Suprapubic skin (tissue), 4 donors: ENCODE data around the gene TOX3. TPM values are rescaled to one million over a fixed set of nuclear protein-coding genes. Genes with fewer than 3 reads are reported as not detected.

Experiments
- DNase-seq, 2 donors: peaks; one replicate each; pipeline ENCODE4 v3.0.0-alpha.2; 2019; ENCODE audit warnings: low spot score in 2 of 2
- H3K27ac ChIP-seq: fragments of 200-600 bp; sonication (generic); one replicate; pipeline ENCODE4 v1.5.1; 2019
- H3K27me3 ChIP-seq: fragments of 200-600 bp; sonication (generic); one replicate; pipeline ENCODE4 v1.5.1; 2019
- H3K36me3 ChIP-seq: fragments of 200-600 bp; sonication (generic); one replicate; pipeline ENCODE4 v1.5.1; 2019
- H3K4me1 ChIP-seq: fragments of 200-600 bp; sonication (generic); one replicate; pipeline ENCODE4 v1.5.1; 2019
- H3K4me3 ChIP-seq: fragments of 200-600 bp; sonication (generic); one replicate; pipeline ENCODE4 v1.5.1; 2019; ENCODE audit warnings: mild to moderate bottlenecking
- H3K9me3 ChIP-seq: fragments of 200-600 bp; sonication (generic); one replicate; pipeline ENCODE4 v1.5.1; 2019
- EP300 ChIP-seq: sonication (generic); formaldehyde crosslinking; IDR thresholded peaks from one replicate; pipeline ENCODE4 v1.6.1; 2017; ENCODE audit warnings: antibody characterized with exemption
- POLR2A ChIP-seq, 2 donors: fragments of 450-650 bp; IDR thresholded peaks; one replicate each; pipeline ENCODE4 v1.6.1; 2017; ENCODE audit warnings: antibody characterized with exemption in 2 of 2, mild to moderate bottlenecking in 2 of 2, moderate library complexity in 2 of 2
- POLR2AphosphoS5 ChIP-seq, 3 donors: sonication (generic); formaldehyde crosslinking; IDR thresholded peaks; one replicate each; pipeline ENCODE4 v1.6.1; 2017; ENCODE audit warnings: antibody characterized with exemption in 3 of 3
- WGBS: methylation state at CpG from one replicate; pipeline ENCODE4 v1.1.5; 2018; 5-methylcytosine and 5-hydroxymethylcytosine counted together
- total RNA-seq, 4 donors: library from RNA; depleted of rRNA; stranded (reverse); fragments of >200 nt; gene quantifications; one replicate each; pipeline ENCODE4 v1.1.0, GENCODE V29; 2016
- TF ChIP-seq, protein P1 (sequence below), 2 donors: fragments of 200-600 bp in 1 of 2; fragments of 450-650 bp in 1 of 2; sonication (generic) in 1 of 2; IDR thresholded peaks; one replicate each; pipeline ENCODE4 v1.5.1; 2016 to 2019; ENCODE audit warnings: antibody characterized with exemption in 2 of 2, mild to moderate bottlenecking in 1 of 2, moderate library complexity in 1 of 2

TOX3 gene
- total RNA-seq, 4 donors from 2014 or later = 1.6 to 4.9 (median 4.8) TPM

DNA sequence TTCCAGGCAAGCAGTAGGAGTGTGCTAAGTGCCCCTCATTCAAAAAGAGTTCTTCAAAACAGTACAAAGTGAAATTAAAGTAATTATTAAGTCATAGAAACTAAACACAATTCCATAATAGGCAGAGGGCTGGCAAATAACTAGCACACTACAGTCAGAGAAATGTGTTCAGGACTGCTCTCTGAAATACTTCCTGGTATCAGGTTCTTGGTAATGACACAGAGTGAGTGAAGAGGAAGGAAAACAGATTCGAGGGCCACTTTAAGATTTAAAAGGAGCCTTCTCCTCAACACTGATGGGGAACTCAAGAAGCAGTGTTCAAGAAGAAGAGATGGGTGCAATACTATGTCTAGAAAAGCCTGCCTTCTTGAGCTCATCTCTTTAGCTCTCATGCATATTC, 139.2 kb downstream of the TOX3 start:
- Histone ChIP-seq H3K36me3 (no peaks in the 10 kb centered on the region), H3K4me3 (no peak overlapping the region), H3K27ac (no peak overlapping the region), H3K4me1 (peaks cover 13% of the 10 kb centered on the region), H3K27me3 (no peaks in the 10 kb centered on the region), H3K9me3 (no peaks in the 10 kb centered on the region)
- no peak for DNase-seq
- TF ChIP-seq, protein P1, sequence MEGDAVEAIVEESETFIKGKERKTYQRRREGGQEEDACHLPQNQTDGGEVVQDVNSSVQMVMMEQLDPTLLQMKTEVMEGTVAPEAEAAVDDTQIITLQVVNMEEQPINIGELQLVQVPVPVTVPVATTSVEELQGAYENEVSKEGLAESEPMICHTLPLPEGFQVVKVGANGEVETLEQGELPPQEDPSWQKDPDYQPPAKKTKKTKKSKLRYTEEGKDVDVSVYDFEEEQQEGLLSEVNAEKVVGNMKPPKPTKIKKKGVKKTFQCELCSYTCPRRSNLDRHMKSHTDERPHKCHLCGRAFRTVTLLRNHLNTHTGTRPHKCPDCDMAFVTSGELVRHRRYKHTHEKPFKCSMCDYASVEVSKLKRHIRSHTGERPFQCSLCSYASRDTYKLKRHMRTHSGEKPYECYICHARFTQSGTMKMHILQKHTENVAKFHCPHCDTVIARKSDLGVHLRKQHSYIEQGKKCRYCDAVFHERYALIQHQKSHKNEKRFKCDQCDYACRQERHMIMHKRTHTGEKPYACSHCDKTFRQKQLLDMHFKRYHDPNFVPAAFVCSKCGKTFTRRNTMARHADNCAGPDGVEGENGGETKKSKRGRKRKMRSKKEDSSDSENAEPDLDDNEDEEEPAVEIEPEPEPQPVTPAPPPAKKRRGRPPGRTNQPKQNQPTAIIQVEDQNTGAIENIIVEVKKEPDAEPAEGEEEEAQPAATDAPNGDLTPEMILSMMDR (IDR thresholded peaks at IDR 0.05) = no peak
- WGBS = 53% methylated on average over 1 of the region's 1 CpG

DNA sequence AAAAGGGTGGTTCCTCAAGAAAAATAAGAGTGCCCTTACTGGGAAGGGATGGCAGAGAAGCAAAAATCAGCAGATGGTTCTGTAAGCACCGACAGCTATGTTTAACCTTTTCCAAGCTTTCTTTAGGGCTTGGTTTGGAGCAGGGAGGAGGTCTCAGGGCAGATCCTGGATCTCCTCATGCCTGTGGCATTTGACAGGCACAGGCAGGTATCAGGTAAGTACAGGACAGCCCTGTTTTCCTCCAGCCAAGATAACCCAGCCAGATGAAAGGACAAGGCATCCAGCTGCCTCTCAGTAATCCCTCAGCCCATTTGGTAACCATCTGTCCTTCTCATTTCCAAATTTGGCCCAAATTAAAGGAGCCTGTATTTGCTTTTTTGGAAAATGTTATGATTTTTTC, 141.5 kb downstream of the TOX3 start:
- H3K27ac ChIP-seq = no peak overlapping the region
- H3K27me3 ChIP-seq = no peaks in the 10 kb centered on the region

DNA sequence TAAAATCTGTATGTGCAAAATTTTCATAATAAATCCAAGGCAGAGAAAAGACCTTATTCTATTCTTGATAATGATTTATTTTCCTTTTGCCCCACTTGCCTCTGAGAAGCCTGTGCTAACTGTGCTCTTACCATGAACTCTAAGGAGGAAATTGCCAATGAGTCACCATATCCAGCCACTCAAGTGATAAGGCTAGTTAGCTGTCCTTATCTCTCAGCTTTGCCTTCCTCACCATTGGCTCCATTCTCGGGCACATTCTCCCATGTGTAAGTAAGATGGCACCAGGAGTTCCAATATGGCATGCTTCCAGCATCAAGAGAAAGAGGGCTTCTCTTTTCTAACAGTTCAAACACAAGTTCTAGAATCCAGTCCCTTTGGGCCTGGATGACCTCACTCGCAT, 142.4 kb downstream of the TOX3 start:
- 84% methylated on average over 2 of the region's 2 CpGs for WGBS
- TF ChIP-seq EP300 = no peak
- Histone ChIP-seq H3K27ac (no peak overlapping the region), H3K9me3 (no peaks in the 10 kb centered on the region), H3K4me3 (no peak overlapping the region), H3K4me1 (peaks cover 13% of the 10 kb centered on the region), H3K27me3 (no peaks in the 10 kb centered on the region), H3K36me3 (no peaks in the 10 kb centered on the region)
- DNase-seq = no peak

More for the DNA sequence above, 141.5 kb downstream of the TOX3 start:
- H3K4me3 ChIP-seq = no peak overlapping the region
- DNase-seq = no peak
- WGBS = 25% methylated on average over 1 of the region's 1 CpG
- H3K4me1 ChIP-seq = peaks cover 13% of the 10 kb centered on the region
- H3K36me3 ChIP-seq = no peaks in the 10 kb centered on the region
- TF ChIP-seq POLR2AphosphoS5 (IDR thresholded peaks at IDR 0.05) = no peak
- TF ChIP-seq, protein P1 (IDR thresholded peaks at IDR 0.05) = no peak
- TF ChIP-seq EP300 = no peak
- TF ChIP-seq POLR2A (IDR thresholded peaks at IDR 0.05) = no peak
- H3K9me3 ChIP-seq = no peaks in the 10 kb centered on the region

DNA sequence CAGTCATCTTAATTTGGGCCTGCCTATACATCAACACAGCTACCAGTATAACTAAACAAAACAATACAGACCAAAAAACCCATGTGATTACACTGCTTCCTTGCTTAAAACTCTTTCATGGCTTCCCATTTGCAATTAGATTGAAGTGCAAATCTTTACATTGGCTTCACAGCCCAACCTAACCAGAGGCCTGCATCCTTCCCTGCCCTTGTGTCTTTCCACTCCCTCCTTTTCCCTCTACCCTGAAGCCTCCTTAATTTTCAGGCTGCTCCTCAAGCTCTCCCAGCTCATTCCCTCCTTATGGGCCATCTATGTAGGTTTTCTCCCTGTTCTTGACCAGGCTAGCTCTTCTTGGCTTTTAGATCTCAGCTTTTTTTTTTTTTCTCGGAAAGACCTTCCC, 147.8 kb downstream of the TOX3 start:
- TF ChIP-seq EP300 (no peak), POLR2AphosphoS5 (IDR thresholded peaks at IDR 0.05) (no peak), POLR2A (IDR thresholded peaks at IDR 0.05) (no peak)
- TF ChIP-seq, protein P1 (IDR thresholded peaks at IDR 0.05) = no peak
- Histone ChIP-seq H3K4me3 (no peak overlapping the region), H3K9me3 (no peaks in the 10 kb centered on the region), H3K4me1 (no peaks in the 10 kb centered on the region), H3K36me3 (no peaks in the 10 kb centered on the region), H3K27ac (no peak overlapping the region), H3K27me3 (no peaks in the 10 kb centered on the region)
- 94% methylated on average over 1 of the region's 1 CpG for WGBS
- no peak for DNase-seq

DNA sequence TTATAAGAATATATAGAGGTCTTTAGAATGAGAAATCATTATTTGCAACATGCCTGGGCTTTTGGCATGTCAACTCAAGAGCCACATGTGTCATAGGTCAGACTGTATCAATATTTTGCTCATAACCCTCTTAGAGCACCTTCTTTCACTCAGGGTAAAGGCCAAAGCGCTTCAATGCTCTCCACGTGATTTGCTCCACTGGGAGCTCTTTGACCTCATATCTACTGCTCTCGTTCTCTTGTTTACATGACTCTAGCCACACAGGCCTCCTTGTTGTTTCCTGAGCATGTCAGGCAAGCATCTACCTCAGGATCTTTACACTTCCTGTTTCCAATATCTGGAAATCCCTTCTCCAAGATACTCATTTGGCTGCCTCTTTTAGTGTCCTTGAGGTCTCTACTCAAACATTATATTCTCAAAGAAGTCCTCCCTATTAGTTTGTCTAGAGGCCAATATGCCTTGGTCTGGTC, 148.4 kb downstream of the TOX3 start:
- 70% methylated on average over 3 of the region's 3 CpGs for WGBS
- TF ChIP-seq, protein P1 (IDR thresholded peaks at IDR 0.05) = no peak
- no peak for TF ChIP-seq POLR2A (IDR thresholded peaks at IDR 0.05)
- no peak for TF ChIP-seq POLR2AphosphoS5 (IDR thresholded peaks at IDR 0.05)
- TF ChIP-seq EP300 = no peak
- DNase-seq = no peak
- H3K9me3 ChIP-seq = no peaks in the 10 kb centered on the region
- no peak overlapping the region for H3K4me3 ChIP-seq
- H3K27me3 ChIP-seq = no peaks in the 10 kb centered on the region
- H3K36me3 ChIP-seq = no peaks in the 10 kb centered on the region
- no peak overlapping the region for H3K27ac ChIP-seq
- H3K4me1 ChIP-seq = no peaks in the 10 kb centered on the region

DNA sequence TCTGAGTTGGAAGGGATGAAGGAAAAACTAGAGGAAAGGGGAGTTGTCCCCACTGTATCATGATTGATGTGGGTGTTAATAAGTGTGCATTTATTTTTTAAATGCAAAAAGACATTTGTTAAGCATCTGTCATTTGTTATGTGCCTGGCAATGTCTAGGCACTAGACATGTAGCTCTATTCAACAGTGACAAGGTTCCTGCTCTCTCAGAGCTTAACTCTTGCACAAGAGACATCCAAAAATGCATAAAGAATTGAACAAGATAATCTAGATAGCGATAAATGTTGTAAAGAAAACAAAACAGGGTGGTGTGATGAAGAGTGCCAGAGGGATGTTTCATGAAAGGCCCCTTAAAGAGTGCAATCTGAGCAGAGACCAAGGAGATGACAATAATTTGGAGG, 148.9 kb downstream of the TOX3 start:
- no peak for TF ChIP-seq POLR2AphosphoS5 (IDR thresholded peaks at IDR 0.05)
- no peak for TF ChIP-seq POLR2A (IDR thresholded peaks at IDR 0.05)
- no peak for TF ChIP-seq EP300
- TF ChIP-seq, protein P1 (IDR thresholded peaks at IDR 0.05) = no peak
- no peak for DNase-seq
- no peaks in the 10 kb centered on the region for H3K4me1 ChIP-seq
- H3K9me3 ChIP-seq = no peaks in the 10 kb centered on the region
- no peak overlapping the region for H3K4me3 ChIP-seq
- WGBS = 67% methylated on average over 1 of the region's 1 CpG
- no peak overlapping the region for H3K27ac ChIP-seq
- no peaks in the 10 kb centered on the region for H3K36me3 ChIP-seq
- H3K27me3 ChIP-seq = no peaks in the 10 kb centered on the region
